B cell (primary cell): ENCODE measurements around the gene ACSF2. TPM values are rescaled to one million over a fixed set of nuclear protein-coding genes. Genes with fewer than 3 reads are reported as not detected.

Source experiments
- ATAC-seq: fragments of 200-7000 bp; cut with Tn5 transposase; one replicate; pipeline ENCODE4 v1.10.0; 2021; ENCODE audit warnings: low read depth, mild to moderate bottlenecking, moderate number of reproducible peaks, moderate library complexity
- CTCF ChIA-PET: fragments of 350-600 bp; sonication (Branson Sonifier 250); formaldehyde crosslinking; loops from one replicate; lab custom pipeline; 2021; ENCODE audit warnings: antibody characterized with exemption, inconsistent platforms; lab: Charles Lee
- POLR2A ChIA-PET: fragments of 350-600 bp; sonication (Branson Sonifier 250); formaldehyde crosslinking; loops from one replicate; lab custom pipeline; 2021; ENCODE audit warnings: antibody characterized with exemption; lab: Charles Lee
- DNase-seq: peaks from one replicate; pipeline ENCODE4 v3.0.0; 2013
- H2AFZ ChIP-seq: 2 replicates; pipeline ENCODE4 v1.6.1; 2012; ENCODE audit warnings: mild to moderate bottlenecking, low read depth, low read length; ENCODE audit not compliant: insufficient read depth, poor library complexity, severe bottlenecking
- H3K27ac ChIP-seq, 2 donors: 1 replicate in 1 of 2; 2 replicates in 1 of 2; pipeline ENCODE4 v1.5.1; 2012 to 2013; ENCODE audit warnings: low read length in 2 of 2, mild to moderate bottlenecking in 2 of 2, moderate library complexity in 1 of 2
- H3K27me3 ChIP-seq, 4 experiments: fragments of 200-600 bp in 1 of 4; sonication (generic) in 1 of 4; replicated peaks in 1 of 4; 1 replicate in 2 of 4; 2 replicates in 2 of 4; pipeline versions ENCODE4 v1.6.1 to v1.7.0; 2013 to 2016; ENCODE audit warnings: low read length in 3 of 4, mild to moderate bottlenecking in 2 of 4, mixed read lengths in 1 of 4, moderate library complexity in 1 of 4; ENCODE audit not compliant: insufficient read depth in 4 of 4, control insufficient read depth in 3 of 4; ENCODE audit errors: control extremely low read depth in 1 of 4
- H3K36me3 ChIP-seq, 2 experiments: replicated peaks in 1 of 2; 1 replicate in 1 of 2; 2 replicates in 1 of 2; pipeline versions ENCODE4 v1.6.1 to v1.7.1; 2013; ENCODE audit warnings: low read length in 1 of 2; ENCODE audit not compliant: insufficient read depth in 2 of 2, control insufficient read depth in 1 of 2; ENCODE audit errors: control extremely low read depth in 1 of 2, extremely low read depth in 1 of 2
- H3K4me1 ChIP-seq, 2 donors: fragments of 200-600 bp in 1 of 2; sonication (generic) in 1 of 2; 1 replicate in 1 of 2; 2 replicates in 1 of 2; pipeline versions ENCODE4 v1.5.1 to v1.6.1; 2013 to 2017; ENCODE audit warnings: low read length in 2 of 2; ENCODE audit not compliant: control insufficient read depth in 2 of 2, insufficient read depth in 2 of 2
- H3K4me2 ChIP-seq: replicated peaks from 2 replicates; pipeline ENCODE3; 2012; ENCODE audit warnings: mild to moderate bottlenecking, low read depth, low read length; ENCODE audit not compliant: poor library complexity, severe bottlenecking
- H3K4me3 ChIP-seq, 5 experiments: fragments of 200-600 bp in 1 of 5; sonication (generic) in 1 of 5; 1 replicate in 3 of 5; 2 replicates in 2 of 5; pipeline versions ENCODE4 v1.5.1 to v1.7.0; 2011 to 2016; ENCODE audit warnings: low read length in 4 of 5, mild to moderate bottlenecking in 4 of 5, low read depth in 2 of 5, control low read depth in 1 of 5, moderate library complexity in 1 of 5; ENCODE audit not compliant: insufficient read depth in 1 of 5; ENCODE audit errors: control extremely low read depth in 1 of 5, extremely low read depth in 1 of 5
- H3K79me2 ChIP-seq: fragments of 200-600 bp; sonication (generic); one replicate; pipeline ENCODE4 v1.6.0; 2016; ENCODE audit warnings: low read length; ENCODE audit not compliant: control insufficient read depth, insufficient read depth
- H3K9ac ChIP-seq: fragments of 200-600 bp; sonication (generic); 2 replicates; pipeline ENCODE4 v1.6.1; 2017; ENCODE audit warnings: mild to moderate bottlenecking, low read length, moderate library complexity
- H3K9me3 ChIP-seq, 3 donors: one replicate each; pipeline versions ENCODE4 v1.6.1 to v1.7.1; 2013; ENCODE audit warnings: low read length in 2 of 3; ENCODE audit not compliant: control insufficient read depth in 2 of 3, insufficient read depth in 1 of 3; ENCODE audit errors: control extremely low read depth in 1 of 3
- H4K20me1 ChIP-seq: 2 replicates; pipeline ENCODE4 v1.6.0; 2012; ENCODE audit warnings: mild to moderate bottlenecking, low read length; ENCODE audit not compliant: insufficient read depth, control insufficient read depth, poor library complexity, severe bottlenecking
- H3K27ac Mint-ChIP-seq: one replicate; pipeline ENCODE4 v1.8.0; 2021; ENCODE audit warnings: mixed read lengths
- H3K27me3 Mint-ChIP-seq: one replicate; pipeline ENCODE4 v1.8.0; 2021; ENCODE audit warnings: mixed read lengths
- H3K4me1 Mint-ChIP-seq: one replicate; pipeline ENCODE4 v1.8.0; 2021; ENCODE audit warnings: mixed read lengths
- H3K4me3 Mint-ChIP-seq: one replicate; pipeline ENCODE4 v1.8.0; 2021; ENCODE audit warnings: mixed read lengths
- H3K9me3 Mint-ChIP-seq: one replicate; pipeline ENCODE4 v1.8.0; 2022; ENCODE audit warnings: mixed read lengths; ENCODE audit not compliant: insufficient read depth
- EZH2 ChIP-seq: IDR thresholded peaks from 2 replicates; pipeline ENCODE4 v1.6.1; 2012; ENCODE audit warnings: borderline replicate concordance, low read depth, mild to moderate bottlenecking, moderate library complexity, low read length; ENCODE audit not compliant: insufficient read depth, poor library complexity, severe bottlenecking
- WGBS: methylation state at CpG from one replicate; pipeline ENCODE4 v1.1.5; 2013; ENCODE audit warnings: missing lambda C conversion rate; ENCODE audit not compliant: insufficient coverage; 5-methylcytosine and 5-hydroxymethylcytosine counted together
- intact Hi-C: fragments of 100-400 bp; cut with micrococcal nuclease; formaldehyde crosslinking; loops from one replicate; pipeline ENCODE4 v1.10.0; 2022
- polyA plus RNA-seq: library from polyadenylated mRNA; depleted of rRNA; stranded (reverse); fragments of >200 nt; gene quantifications from 2 replicates; pipeline ENCODE4 v1.2.3, GENCODE V29; 2012
- total RNA-seq, 2 donors: library from RNA; stranded (reverse); fragments of 120-200 nt in 1 of 2; gene quantifications; 1 replicate in 1 of 2; 2 replicates in 1 of 2; pipeline versions ENCODE4 v1.2.3 to v1.2.4, GENCODE V29; 2013 to 2022
- TF ChIP-seq, protein P1 (sequence below): fragments of 200-600 bp; IDR thresholded peaks from one replicate; pipeline ENCODE4 v1.8.0; 2022; ENCODE audit warnings: antibody characterized with exemption, mild to moderate bottlenecking

Gene ACSF2
- total and polyA plus RNA-seq, 2 donors (not counting 1 experiment from before 2014, with no cell fraction given) = 59.6 to 66.1 TPM

DNA sequence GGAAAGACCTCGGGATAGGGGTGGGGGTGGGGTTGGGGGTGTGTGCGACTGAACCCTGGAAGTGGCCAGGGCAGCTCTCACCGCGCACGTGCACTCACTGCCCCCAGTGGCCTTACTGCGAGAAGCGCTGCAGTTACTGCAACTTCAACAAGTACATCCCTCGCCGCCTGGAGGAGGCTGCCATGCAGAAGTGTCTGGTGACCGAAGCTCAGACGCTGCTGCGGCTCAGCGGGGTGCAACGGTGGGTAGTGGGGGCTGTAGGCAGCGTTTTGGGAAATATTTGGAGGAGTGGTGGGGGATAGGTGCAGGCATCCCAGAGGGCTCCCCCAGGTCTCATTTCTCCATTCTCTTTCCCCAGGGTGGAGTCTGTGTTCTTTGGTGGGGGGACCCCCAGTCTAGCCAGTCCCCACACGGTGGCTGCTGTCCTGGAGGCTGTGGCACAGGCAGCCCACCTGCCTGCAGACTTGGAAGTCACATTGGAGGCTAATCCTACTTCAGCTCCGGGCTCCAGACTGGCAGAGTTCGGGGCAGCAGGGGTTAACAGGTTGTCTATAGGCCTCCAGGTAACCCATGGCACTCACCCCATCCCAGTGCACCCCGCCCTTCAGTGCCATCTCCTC, 53.6 kb downstream of the ACSF2 start:
- Histone ChIP-seq H3K9me3 (no peaks in the 10 kb centered on the region), H3K9ac (peak overlapping the region; percentile 84), H3K4me3 (peak overlapping the region; percentile 78 to 93 (median 91)), H3K4me1 (peaks cover 13 to 22% of the 10 kb centered on the region in 2 donors), H3K79me2 (no peaks in the 10 kb centered on the region), H4K20me1 (peaks cover 8% of the 10 kb centered on the region), H3K4me2 (peak overlapping the region; percentile 87), H3K27ac (no peak overlapping the region), H3K27me3 (peaks cover 0 to 7% (median 0%) of the 10 kb centered on the region in 4 experiments), H3K36me3 (peaks cover 3 to 31% of the 10 kb centered on the region in 2 experiments), H2AFZ (peak overlapping the region; percentile 91)
- TF ChIP-seq EZH2 = no peak
- TF ChIP-seq, protein P1, sequence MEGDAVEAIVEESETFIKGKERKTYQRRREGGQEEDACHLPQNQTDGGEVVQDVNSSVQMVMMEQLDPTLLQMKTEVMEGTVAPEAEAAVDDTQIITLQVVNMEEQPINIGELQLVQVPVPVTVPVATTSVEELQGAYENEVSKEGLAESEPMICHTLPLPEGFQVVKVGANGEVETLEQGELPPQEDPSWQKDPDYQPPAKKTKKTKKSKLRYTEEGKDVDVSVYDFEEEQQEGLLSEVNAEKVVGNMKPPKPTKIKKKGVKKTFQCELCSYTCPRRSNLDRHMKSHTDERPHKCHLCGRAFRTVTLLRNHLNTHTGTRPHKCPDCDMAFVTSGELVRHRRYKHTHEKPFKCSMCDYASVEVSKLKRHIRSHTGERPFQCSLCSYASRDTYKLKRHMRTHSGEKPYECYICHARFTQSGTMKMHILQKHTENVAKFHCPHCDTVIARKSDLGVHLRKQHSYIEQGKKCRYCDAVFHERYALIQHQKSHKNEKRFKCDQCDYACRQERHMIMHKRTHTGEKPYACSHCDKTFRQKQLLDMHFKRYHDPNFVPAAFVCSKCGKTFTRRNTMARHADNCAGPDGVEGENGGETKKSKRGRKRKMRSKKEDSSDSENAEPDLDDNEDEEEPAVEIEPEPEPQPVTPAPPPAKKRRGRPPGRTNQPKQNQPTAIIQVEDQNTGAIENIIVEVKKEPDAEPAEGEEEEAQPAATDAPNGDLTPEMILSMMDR = peak; percentile 49
- DNase-seq (peak; percentile 74), ATAC-seq (peak; percentile 39)
- Mint-ChIP-seq H3K4me3 (peak overlapping the region; percentile 92), H3K9me3 (no peaks in the 10 kb centered on the region), H3K27me3 (peaks cover 3% of the 10 kb centered on the region), H3K27ac (peak overlapping the region; percentile 88), H3K4me1 (peaks cover 26% of the 10 kb centered on the region)
- 19% methylated on average over 18 of the region's 19 CpGs for WGBS
- intact Hi-C loops = loop anchor here (1.0 to 5.0 kb wide), 5 partner anchors 21 to 228 kb away; partner anchors contain the start of gene ANKRD40
- POLR2A ChIA-PET = interaction anchor here (0.7 to 2.0 kb wide), 6 partner anchors 12 to 148 kb away, joined by 3 to 9 read pairs (median 5); partner anchors contain the start of genes EME1, LRRC59 and MRPL27
- CTCF ChIA-PET = interaction anchor here (0.7 to 2.4 kb wide), 16 partner anchors 19 to 240 kb away, joined by 3 to 45 read pairs (median 4); partner anchors contain the start of genes LRRC59 and LUC7L3
